Measurements from ENCODE around the gene TCEA2. TPM values are rescaled to one million over a fixed set of nuclear protein-coding genes. Genes with fewer than 3 reads are reported as not detected.
A peak's percentile ranks its signal among the peaks of the same experiment; 100 is the strongest.

Gene TCEA2
- total and polyA plus RNA-seq, 2 of the 13 experiments (the other 11 are each of a cell fraction or from before 2014, with no cell fraction given) = 28.1 to 33.7 TPM

- TF ChIP-seq HNRNPLL (IDR thresholded peaks at IDR 0.05; ENCODE audit: low read depth, low read length, poor library complexity, severe bottlenecking) (peak; percentile 94), ZFP90 (CRISPR knock-in tag; IDR thresholded peaks at IDR 0.05; ENCODE audit: borderline replicate concordance) (no peak; the same call in 1 of the 2 replicates), U2AF2 (IDR thresholded peaks at IDR 0.05; ENCODE audit: low read depth, low read length) (no peak), ZFP36L2 (CRISPR knock-in tag; IDR thresholded peaks at IDR 0.05) (no peak), NFRKB (IDR thresholded peaks at IDR 0.05) (no peak), ZUFSP (CRISPR knock-in tag; IDR thresholded peaks at IDR 0.05; ENCODE audit: borderline replicate concordance) (no peak), ELF3 (CRISPR knock-in tag; IDR thresholded peaks at IDR 0.05) (peak; percentile 68), ZNF570 (CRISPR knock-in tag; IDR thresholded peaks at IDR 0.05; ENCODE audit: borderline replicate concordance) (no peak), NCOA1 (CRISPR knock-in tag; IDR thresholded peaks at IDR 0.05) (no peak), HOXA7 (CRISPR knock-in tag; IDR thresholded peaks at IDR 0.05) (no peak)
- TF ChIP-seq, protein P1, sequence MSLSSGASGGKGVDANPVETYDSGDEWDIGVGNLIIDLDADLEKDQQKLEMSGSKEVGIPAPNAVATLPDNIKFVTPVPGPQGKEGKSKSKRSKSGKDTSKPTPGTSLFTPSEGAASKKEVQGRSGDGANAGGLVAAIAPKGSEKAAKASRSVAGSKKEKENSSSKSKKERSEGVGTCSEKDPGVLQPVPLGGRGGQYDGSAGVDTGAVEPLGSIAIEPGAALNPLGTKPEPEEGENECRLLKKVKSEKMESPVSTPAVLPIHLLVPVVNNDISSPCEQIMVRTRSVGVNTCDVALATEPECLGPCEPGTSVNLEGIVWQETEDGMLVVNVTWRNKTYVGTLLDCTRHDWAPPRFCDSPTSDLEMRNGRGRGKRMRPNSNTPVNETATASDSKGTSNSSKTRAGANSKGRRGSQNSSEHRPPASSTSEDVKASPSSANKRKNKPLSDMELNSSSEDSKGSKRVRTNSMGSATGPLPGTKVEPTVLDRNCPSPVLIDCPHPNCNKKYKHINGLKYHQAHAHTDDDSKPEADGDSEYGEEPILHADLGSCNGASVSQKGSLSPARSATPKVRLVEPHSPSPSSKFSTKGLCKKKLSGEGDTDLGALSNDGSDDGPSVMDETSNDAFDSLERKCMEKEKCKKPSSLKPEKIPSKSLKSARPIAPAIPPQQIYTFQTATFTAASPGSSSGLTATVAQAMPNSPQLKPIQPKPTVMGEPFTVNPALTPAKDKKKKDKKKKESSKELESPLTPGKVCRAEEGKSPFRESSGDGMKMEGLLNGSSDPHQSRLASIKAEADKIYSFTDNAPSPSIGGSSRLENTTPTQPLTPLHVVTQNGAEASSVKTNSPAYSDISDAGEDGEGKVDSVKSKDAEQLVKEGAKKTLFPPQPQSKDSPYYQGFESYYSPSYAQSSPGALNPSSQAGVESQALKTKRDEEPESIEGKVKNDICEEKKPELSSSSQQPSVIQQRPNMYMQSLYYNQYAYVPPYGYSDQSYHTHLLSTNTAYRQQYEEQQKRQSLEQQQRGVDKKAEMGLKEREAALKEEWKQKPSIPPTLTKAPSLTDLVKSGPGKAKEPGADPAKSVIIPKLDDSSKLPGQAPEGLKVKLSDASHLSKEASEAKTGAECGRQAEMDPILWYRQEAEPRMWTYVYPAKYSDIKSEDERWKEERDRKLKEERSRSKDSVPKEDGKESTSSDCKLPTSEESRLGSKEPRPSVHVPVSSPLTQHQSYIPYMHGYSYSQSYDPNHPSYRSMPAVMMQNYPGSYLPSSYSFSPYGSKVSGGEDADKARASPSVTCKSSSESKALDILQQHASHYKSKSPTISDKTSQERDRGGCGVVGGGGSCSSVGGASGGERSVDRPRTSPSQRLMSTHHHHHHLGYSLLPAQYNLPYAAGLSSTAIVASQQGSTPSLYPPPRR (CRISPR knock-in tag; IDR thresholded peaks at IDR 0.05; ENCODE audit: borderline replicate concordance) = no peak; the same call in 1 of the 2 replicates
- TF ChIP-seq, protein P2, sequence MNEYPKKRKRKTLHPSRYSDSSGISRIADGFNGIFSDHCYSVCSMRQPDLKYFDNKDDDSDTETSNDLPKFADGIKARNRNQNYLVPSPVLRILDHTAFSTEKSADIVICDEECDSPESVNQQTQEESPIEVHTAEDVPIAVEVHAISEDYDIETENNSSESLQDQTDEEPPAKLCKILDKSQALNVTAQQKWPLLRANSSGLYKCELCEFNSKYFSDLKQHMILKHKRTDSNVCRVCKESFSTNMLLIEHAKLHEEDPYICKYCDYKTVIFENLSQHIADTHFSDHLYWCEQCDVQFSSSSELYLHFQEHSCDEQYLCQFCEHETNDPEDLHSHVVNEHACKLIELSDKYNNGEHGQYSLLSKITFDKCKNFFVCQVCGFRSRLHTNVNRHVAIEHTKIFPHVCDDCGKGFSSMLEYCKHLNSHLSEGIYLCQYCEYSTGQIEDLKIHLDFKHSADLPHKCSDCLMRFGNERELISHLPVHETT (CRISPR knock-in tag; conservative IDR thresholded peaks at IDR 0.05) = peak; percentile 79
- TF ChIP-seq, protein P3, sequence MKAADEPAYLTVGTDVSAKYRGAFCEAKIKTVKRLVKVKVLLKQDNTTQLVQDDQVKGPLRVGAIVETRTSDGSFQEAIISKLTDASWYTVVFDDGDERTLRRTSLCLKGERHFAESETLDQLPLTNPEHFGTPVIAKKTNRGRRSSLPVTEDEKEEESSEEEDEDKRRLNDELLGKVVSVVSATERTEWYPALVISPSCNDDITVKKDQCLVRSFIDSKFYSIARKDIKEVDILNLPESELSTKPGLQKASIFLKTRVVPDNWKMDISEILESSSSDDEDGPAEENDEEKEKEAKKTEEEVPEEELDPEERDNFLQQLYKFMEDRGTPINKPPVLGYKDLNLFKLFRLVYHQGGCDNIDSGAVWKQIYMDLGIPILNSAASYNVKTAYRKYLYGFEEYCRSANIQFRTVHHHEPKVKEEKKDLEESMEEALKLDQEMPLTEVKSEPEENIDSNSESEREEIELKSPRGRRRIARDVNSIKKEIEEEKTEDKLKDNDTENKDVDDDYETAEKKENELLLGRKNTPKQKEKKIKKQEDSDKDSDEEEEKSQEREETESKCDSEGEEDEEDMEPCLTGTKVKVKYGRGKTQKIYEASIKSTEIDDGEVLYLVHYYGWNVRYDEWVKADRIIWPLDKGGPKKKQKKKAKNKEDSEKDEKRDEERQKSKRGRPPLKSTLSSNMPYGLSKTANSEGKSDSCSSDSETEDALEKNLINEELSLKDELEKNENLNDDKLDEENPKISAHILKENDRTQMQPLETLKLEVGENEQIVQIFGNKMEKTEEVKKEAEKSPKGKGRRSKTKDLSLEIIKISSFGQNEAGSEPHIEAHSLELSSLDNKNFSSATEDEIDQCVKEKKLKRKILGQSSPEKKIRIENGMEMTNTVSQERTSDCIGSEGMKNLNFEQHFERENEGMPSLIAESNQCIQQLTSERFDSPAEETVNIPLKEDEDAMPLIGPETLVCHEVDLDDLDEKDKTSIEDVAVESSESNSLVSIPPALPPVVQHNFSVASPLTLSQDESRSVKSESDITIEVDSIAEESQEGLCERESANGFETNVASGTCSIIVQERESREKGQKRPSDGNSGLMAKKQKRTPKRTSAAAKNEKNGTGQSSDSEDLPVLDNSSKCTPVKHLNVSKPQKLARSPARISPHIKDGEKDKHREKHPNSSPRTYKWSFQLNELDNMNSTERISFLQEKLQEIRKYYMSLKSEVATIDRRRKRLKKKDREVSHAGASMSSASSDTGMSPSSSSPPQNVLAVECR (CRISPR knock-in tag; IDR thresholded peaks at IDR 0.05; ENCODE audit: borderline replicate concordance) = peak; percentile 74
- TF ChIP-seq, protein P4, sequence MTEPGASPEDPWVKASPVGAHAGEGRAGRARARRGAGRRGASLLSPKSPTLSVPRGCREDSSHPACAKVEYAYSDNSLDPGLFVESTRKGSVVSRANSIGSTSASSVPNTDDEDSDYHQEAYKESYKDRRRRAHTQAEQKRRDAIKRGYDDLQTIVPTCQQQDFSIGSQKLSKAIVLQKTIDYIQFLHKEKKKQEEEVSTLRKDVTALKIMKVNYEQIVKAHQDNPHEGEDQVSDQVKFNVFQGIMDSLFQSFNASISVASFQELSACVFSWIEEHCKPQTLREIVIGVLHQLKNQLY (CRISPR knock-in tag; IDR thresholded peaks at IDR 0.05) = no peak
Observed at GRCh38 chr20:64042054-64042781, 20.8 kb upstream of the TCEA2 start (continued).
